ENCODE results near the gene EPG5.

Gene EPG5

GRCh38 chr18:45805551-45805950, 161.6 kb downstream of the EPG5 start:
- H3K36me3 ChIP-seq (ENCODE audit: insufficient read depth, insufficient read length, low read length) = no peaks in the 10 kb centered on the region
- no peak overlapping the region for H3K9ac ChIP-seq (ENCODE audit: insufficient read length, low read depth)
- no peaks in the 10 kb centered on the region for H3K27me3 ChIP-seq (ENCODE audit: insufficient read depth, insufficient read length)
- peaks cover 3% of the 10 kb centered on the region for H3K4me1 ChIP-seq (ENCODE audit: insufficient read depth, insufficient read length)
- no peak overlapping the region for H3K4me3 ChIP-seq (ENCODE audit: insufficient read length, low read depth)
- H3K9me3 ChIP-seq (ENCODE audit: insufficient read depth, low read length) = 0 out of 2 replicates have a peak, but pooled peaks cover 5% of the 10 kb centered on the region
- DNase-seq (ENCODE audit: low read depth, low spot score) = no peak
- TF ChIP-seq ZNF274 (IDR thresholded peaks at IDR 0.05; ENCODE audit: low read depth, low read length) (no peak), YY1 (IDR thresholded peaks at IDR 0.05; ENCODE audit: insufficient read depth, insufficient read length) (no peak), SUZ12 (IDR thresholded peaks at IDR 0.05; ENCODE audit: extremely low read depth, insufficient read depth, insufficient read length) (no peak)

GRCh38 chr18:45802814-45803492, 164.2 kb downstream of the EPG5 start:
- no peak overlapping the region for H3K4me3 ChIP-seq (ENCODE audit: insufficient read length, low read depth)
- no peak for DNase-seq (ENCODE audit: low read depth, low spot score)
- H3K9me3 ChIP-seq (ENCODE audit: insufficient read depth, low read length) = peaks cover 5% of the 10 kb centered on the region; the same call in 1 of the 2 replicates
- H3K4me1 ChIP-seq (ENCODE audit: insufficient read depth, insufficient read length) = peaks cover 3% of the 10 kb centered on the region
- no peaks in the 10 kb centered on the region for H3K36me3 ChIP-seq (ENCODE audit: insufficient read depth, insufficient read length, low read length)
- TF ChIP-seq ZNF274 (IDR thresholded peaks at IDR 0.05; ENCODE audit: low read depth, low read length) (no peak), YY1 (IDR thresholded peaks at IDR 0.05; ENCODE audit: insufficient read depth, insufficient read length) (no peak), SUZ12 (IDR thresholded peaks at IDR 0.05; ENCODE audit: extremely low read depth, insufficient read depth, insufficient read length) (no peak)
- H3K27me3 ChIP-seq (ENCODE audit: insufficient read depth, insufficient read length) = no peaks in the 10 kb centered on the region
- no peak overlapping the region for H3K9ac ChIP-seq (ENCODE audit: insufficient read length, low read depth)

GRCh38 chr18:45801416-45802004, 165.6 kb downstream of the EPG5 start:
- H3K36me3 ChIP-seq (ENCODE audit: insufficient read depth, insufficient read length, low read length) = no peaks in the 10 kb centered on the region
- H3K27me3 ChIP-seq (ENCODE audit: insufficient read depth, insufficient read length) = no peaks in the 10 kb centered on the region
- H3K4me1 ChIP-seq (ENCODE audit: insufficient read depth, insufficient read length) = no peaks in the 10 kb centered on the region
- DNase-seq (ENCODE audit: low read depth, low spot score) = no peak
- H3K9me3 ChIP-seq (ENCODE audit: insufficient read depth, low read length) = peaks cover 5% of the 10 kb centered on the region; the same call in 1 of the 2 replicates
- no peak overlapping the region for H3K4me3 ChIP-seq (ENCODE audit: insufficient read length, low read depth)
- TF ChIP-seq ZNF274 (IDR thresholded peaks at IDR 0.05; ENCODE audit: low read depth, low read length) (no peak), SUZ12 (IDR thresholded peaks at IDR 0.05; ENCODE audit: extremely low read depth, insufficient read depth, insufficient read length) (no peak), YY1 (IDR thresholded peaks at IDR 0.05; ENCODE audit: insufficient read depth, insufficient read length) (no peak)
- no peak overlapping the region for H3K9ac ChIP-seq (ENCODE audit: insufficient read length, low read depth)
